Hepatocyte (in vitro differentiated cells): ENCODE measurements around the gene ZNF669. TPM values are rescaled to one million over a fixed set of nuclear protein-coding genes. Genes with fewer than 3 reads are reported as not detected.

Experiments used
- DNase-seq: peaks from one replicate; pipeline ENCODE4 v3.0.0-alpha.2; 2016; ENCODE audit warnings: low spot score
- H2AFZ ChIP-seq: fragments of 200-600 bp; sonication (generic); 2 replicates; pipeline ENCODE4 v1.6.0; 2016; ENCODE audit warnings: antibody characterized with exemption, mild to moderate bottlenecking
- H3K27ac ChIP-seq: fragments of 200-600 bp; sonication (generic); 2 replicates; pipeline ENCODE4 v1.5.1; 2016; ENCODE audit warnings: mild to moderate bottlenecking
- H3K27me3 ChIP-seq: fragments of 200-600 bp; sonication (generic); 2 replicates; pipeline ENCODE4 v1.6.1; 2016
- H3K36me3 ChIP-seq: fragments of 200-600 bp; sonication (generic); replicated peaks from 2 replicates; pipeline ENCODE4 v1.5.1; 2016; ENCODE audit warnings: low read depth; ENCODE audit not compliant: insufficient read depth
- H3K4me1 ChIP-seq: fragments of 200-600 bp; sonication (generic); 2 replicates; pipeline ENCODE4 v1.5.1; 2016; ENCODE audit warnings: mild to moderate bottlenecking, moderate library complexity; ENCODE audit not compliant: insufficient read depth
- H3K4me2 ChIP-seq: fragments of 200-600 bp; sonication (generic); 2 replicates; pipeline ENCODE4 v1.6.0; 2016
- H3K4me3 ChIP-seq: fragments of 200-600 bp; sonication (generic); 2 replicates; pipeline ENCODE4 v1.5.1; 2016; ENCODE audit warnings: mild to moderate bottlenecking
- H3K79me2 ChIP-seq: fragments of 200-600 bp; sonication (generic); 2 replicates; pipeline ENCODE4 v1.6.0; 2017; ENCODE audit warnings: mild to moderate bottlenecking
- H3K9me2 ChIP-seq: fragments of 200-600 bp; sonication (generic); replicated peaks from 2 replicates; pipeline ENCODE4 v1.6.0; 2017; ENCODE audit warnings: mild to moderate bottlenecking; ENCODE audit not compliant: insufficient read depth
- H3K9me3 ChIP-seq: fragments of 200-600 bp; sonication (generic); 2 replicates; pipeline ENCODE4 v1.5.1; 2016; ENCODE audit warnings: low read depth, mild to moderate bottlenecking
- H4K20me1 ChIP-seq: fragments of 200-600 bp; sonication (generic); 2 replicates; pipeline ENCODE4 v1.6.0; 2016; ENCODE audit warnings: mild to moderate bottlenecking; ENCODE audit not compliant: insufficient read depth, poor library complexity, severe bottlenecking
- CTCF ChIP-seq: fragments of 200-600 bp; sonication (generic); IDR thresholded peaks from 2 replicates; pipeline ENCODE4 v1.5.1; 2016; ENCODE audit warnings: antibody characterized with exemption, mild to moderate bottlenecking; ENCODE audit not compliant: poor library complexity
- EZH2 ChIP-seq: fragments of 200-600 bp; sonication (generic); IDR thresholded peaks from 2 replicates; pipeline ENCODE4 v1.6.1; 2016; ENCODE audit warnings: antibody characterized with exemption, mild to moderate bottlenecking, borderline replicate concordance
- EZH2phosphoT487 ChIP-seq: fragments of 200-600 bp; sonication (generic); IDR thresholded peaks from one replicate; pipeline ENCODE4 v1.6.1; 2018; ENCODE audit warnings: antibody characterized with exemption, mild to moderate bottlenecking, low read depth, moderate library complexity; ENCODE audit not compliant: unreplicated experiment, severe bottlenecking
- WGBS: methylation state at CpG from one replicate; pipeline ENCODE4 v1.1.6; 2016; ENCODE audit warnings: low lambda C conversion rate; ENCODE audit errors: missing lambda C conversion rate; 5-methylcytosine and 5-hydroxymethylcytosine counted together
- polyA plus RNA-seq: library from polyadenylated mRNA; unstranded; fragments of >200 nt; fragmentation: Nextera tagmentation; extraction: Ambion mirVana; gene quantifications from 2 replicates; pipeline ENCODE4 v1.2.1, GENCODE V29; 2016
- total RNA-seq: library from RNA; depleted of rRNA; stranded (reverse); fragments of >200 nt; gene quantifications from 2 replicates; pipeline ENCODE4 v1.2.3, GENCODE V29; 2014

The ZNF669 gene
- total and polyA plus RNA-seq, 2 experiments from 2014 or later = 6.9 to 11.9 TPM

DNA sequence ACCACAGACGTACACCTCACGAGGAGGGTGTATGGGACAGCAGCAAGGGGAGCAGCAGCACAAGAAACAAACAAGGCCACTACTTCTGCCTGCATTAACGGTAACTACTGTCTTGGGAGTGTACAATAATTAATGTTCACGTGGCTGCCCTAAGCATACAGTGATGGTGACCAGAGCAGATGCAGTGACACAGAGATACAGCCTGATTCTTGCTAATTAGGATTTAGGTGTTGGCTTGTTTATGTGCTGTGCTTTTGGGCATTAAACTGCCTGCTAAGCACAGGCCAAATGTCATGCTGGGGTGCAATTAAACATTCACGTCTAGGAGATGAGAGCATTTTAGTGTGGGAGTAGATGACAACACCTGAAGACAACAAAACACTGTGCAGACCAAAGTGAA is 7.2 kb downstream of the ZNF669 start:
- WGBS = 88% methylated on average over 5 of the region's 5 CpGs
- Histone ChIP-seq H3K4me3 (no peak overlapping the region), H3K9me3 (peaks cover 22% of the 10 kb centered on the region)

DNA sequence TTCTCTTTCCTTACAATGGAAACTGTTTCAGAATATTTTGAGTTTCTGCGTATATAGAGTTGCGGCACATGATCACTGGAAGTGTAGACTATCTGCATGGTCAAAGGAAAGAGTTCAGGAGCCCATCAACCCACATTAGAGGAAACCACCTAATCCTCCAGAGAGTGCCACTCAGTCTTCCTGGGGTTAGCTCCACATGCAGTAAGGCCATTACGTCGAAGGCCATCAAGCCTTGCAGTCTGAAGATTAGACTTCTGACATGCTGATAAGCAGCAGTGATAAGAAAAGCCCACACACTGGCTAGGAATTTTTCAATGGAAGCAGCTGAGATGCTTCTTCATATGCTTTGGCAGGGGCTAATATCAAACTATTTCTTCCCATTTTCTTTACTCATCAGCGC is 7.6 kb downstream of the ZNF669 start:
- Histone ChIP-seq H3K27me3 (no peaks in the 10 kb centered on the region), H3K36me3 (peaks cover 14% of the 10 kb centered on the region), H2AFZ (no peak overlapping the region), H3K79me2 (peaks cover 8% of the 10 kb centered on the region), H3K4me1 (no peaks in the 10 kb centered on the region), H3K9me2 (no peaks in the 10 kb centered on the region), H3K4me3 (no peak overlapping the region), H3K4me2 (no peak overlapping the region), H4K20me1 (no peaks in the 10 kb centered on the region), H3K9me3 (peaks cover 18% of the 10 kb centered on the region), H3K27ac (no peak overlapping the region)
- no peak for DNase-seq
- no peak for TF ChIP-seq CTCF
- no peak for TF ChIP-seq EZH2phosphoT487
- no peak for TF ChIP-seq EZH2
- 69% methylated on average over 5 of the region's 5 CpGs for WGBS

More for the DNA sequence above, 7.2 kb downstream of the ZNF669 start:
- Histone ChIP-seq H2AFZ (no peak overlapping the region), H3K36me3 (peaks cover 14% of the 10 kb centered on the region), H3K4me2 (no peak overlapping the region), H3K4me1 (no peaks in the 10 kb centered on the region), H4K20me1 (no peaks in the 10 kb centered on the region), H3K9me2 (no peaks in the 10 kb centered on the region), H3K79me2 (peaks cover 12% of the 10 kb centered on the region), H3K27ac (no peak overlapping the region), H3K27me3 (no peaks in the 10 kb centered on the region)
- no peak for DNase-seq
- TF ChIP-seq CTCF (no peak), EZH2phosphoT487 (no peak), EZH2 (no peak)

GRCh38 chr1:247096112-247096511 is 8.0 kb downstream of the ZNF669 start:
- no peaks in the 10 kb centered on the region for H3K9me2 ChIP-seq
- peaks cover 3% of the 10 kb centered on the region for H3K79me2 ChIP-seq
- DNase-seq = no peak
- no peak overlapping the region for H3K4me2 ChIP-seq
- no peaks in the 10 kb centered on the region for H4K20me1 ChIP-seq
- H2AFZ ChIP-seq = no peak overlapping the region
- no peaks in the 10 kb centered on the region for H3K27me3 ChIP-seq
- H3K36me3 ChIP-seq = peaks cover 10% of the 10 kb centered on the region
- no peaks in the 10 kb centered on the region for H3K4me1 ChIP-seq
- no peak for TF ChIP-seq EZH2
- no peak for TF ChIP-seq CTCF
- no peak for TF ChIP-seq EZH2phosphoT487
- no peak overlapping the region for H3K4me3 ChIP-seq
- WGBS = 89% methylated on average over 3 of the region's 3 CpGs
- H3K9me3 ChIP-seq = peaks cover 14% of the 10 kb centered on the region
- no peak overlapping the region for H3K27ac ChIP-seq

- H3K4me1 ChIP-seq = no peaks in the 10 kb centered on the region
- H2AFZ ChIP-seq = no peak overlapping the region
- no peaks in the 10 kb centered on the region for H3K27me3 ChIP-seq
- H3K4me3 ChIP-seq = no peak overlapping the region
- TF ChIP-seq EZH2 (no peak), CTCF (no peak), EZH2phosphoT487 (no peak)
- DNase-seq = no peak
- no peak overlapping the region for H3K27ac ChIP-seq
- WGBS = 86% methylated on average over 14 of the region's 14 CpGs
- no peaks in the 10 kb centered on the region for H3K36me3 ChIP-seq
- no peak overlapping the region for H3K4me2 ChIP-seq
- H3K9me3 ChIP-seq = no peaks in the 10 kb centered on the region
- H4K20me1 ChIP-seq = no peaks in the 10 kb centered on the region
- H3K79me2 ChIP-seq = no peaks in the 10 kb centered on the region
- no peaks in the 10 kb centered on the region for H3K9me2 ChIP-seq
These were observed 13.7 kb downstream of the ZNF669 start for GRCh38 chr1:247090455-247090854.
